GM18907 (cell line): ENCODE measurements around the gene FER.

Experiments used
- ATAC-seq: cut with Tn5 transposase; IDR thresholded peaks from one replicate; pipeline ENCODE4 v1.9.1; 2021; ENCODE audit warnings: mild to moderate bottlenecking, moderate library complexity; ENCODE audit not compliant: unreplicated experiment

Gene FER

GRCh38 chr5:109224276-109224882 is 476.7 kb downstream of the FER start:
- no peak for ATAC-seq

DNA sequence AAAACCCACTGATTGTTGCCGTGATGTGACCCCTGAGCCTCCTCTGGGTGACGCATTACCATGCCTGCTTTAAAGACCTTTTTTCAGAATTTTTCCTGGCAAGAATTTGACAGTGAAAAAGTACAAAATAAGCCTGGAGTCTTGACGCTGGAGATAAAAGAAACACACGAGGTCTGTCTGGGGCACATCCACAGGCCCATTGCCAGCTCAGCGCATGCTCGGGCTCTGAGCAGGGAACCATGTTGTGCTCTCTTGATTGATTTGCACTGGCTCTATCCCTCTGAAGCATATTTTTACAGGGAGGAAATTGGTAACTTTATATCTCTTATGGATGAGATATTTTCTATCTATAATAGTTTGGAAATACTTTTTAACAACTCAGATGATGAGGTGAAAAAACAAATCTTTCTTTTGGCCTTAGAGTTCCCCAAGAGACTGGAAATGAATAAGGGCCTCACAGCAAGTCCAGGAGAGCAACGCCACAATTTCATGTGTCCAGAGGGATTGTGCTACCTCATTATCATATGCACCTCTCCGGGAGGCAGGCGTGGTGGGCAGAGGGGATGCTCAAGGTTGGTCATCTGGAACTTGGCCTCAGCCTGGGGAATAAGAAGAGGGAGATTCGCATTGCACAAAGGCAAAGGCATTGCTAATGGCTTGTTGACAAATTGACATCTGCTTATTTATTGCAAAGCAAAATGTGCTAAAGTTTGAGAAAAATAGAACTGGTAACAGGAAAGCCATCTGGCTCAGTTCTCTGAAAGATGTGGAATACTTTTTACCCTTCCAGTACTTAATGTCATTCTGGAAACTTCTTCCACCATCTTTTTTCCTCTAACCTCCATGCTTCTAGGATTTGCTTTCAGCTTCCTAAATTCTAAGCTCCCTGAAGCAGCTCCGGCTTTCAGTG is 478.3 kb downstream of the FER start:
- ATAC-seq: no peak

DNA sequence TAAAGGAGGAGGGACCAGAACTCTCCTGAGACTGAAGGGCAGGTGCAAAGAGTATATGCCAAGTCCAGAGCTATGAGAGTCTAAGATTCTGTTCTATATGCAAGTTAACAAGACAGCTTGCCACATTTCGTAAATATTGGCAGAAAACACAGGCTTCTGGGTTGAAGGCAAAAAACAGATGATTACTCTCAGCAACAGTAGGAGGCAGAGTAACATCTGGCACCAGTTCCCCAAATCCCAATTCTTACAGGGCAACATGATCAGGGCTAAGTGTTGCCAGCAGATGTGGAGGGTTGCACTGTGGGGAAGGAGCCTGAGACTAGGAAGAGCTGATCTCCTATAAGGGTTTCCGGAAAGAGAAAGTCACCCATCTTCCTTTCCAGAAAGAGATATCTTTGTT is 482.7 kb downstream of the FER start:
- no peak for ATAC-seq

DNA sequence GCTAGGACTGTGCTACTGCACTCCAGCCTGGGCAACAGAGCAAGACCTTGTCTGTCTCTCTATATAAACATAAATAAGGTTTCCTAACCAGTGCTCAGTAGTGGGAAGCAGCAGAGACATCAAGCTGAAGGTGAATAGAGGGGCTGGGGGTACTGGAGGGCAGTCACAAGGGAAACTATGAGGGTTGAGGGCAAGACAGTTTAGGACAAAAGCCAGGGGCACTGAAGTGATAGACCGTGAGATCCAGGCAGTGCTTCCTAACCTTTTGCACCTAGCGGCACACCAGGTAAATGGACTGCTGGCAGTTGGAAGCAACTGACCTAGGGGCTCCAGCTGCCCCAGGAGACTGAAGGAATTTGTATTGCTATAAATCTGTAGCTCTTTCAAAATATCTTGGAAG is 483.6 kb downstream of the FER start:
- no peak for ATAC-seq

DNA sequence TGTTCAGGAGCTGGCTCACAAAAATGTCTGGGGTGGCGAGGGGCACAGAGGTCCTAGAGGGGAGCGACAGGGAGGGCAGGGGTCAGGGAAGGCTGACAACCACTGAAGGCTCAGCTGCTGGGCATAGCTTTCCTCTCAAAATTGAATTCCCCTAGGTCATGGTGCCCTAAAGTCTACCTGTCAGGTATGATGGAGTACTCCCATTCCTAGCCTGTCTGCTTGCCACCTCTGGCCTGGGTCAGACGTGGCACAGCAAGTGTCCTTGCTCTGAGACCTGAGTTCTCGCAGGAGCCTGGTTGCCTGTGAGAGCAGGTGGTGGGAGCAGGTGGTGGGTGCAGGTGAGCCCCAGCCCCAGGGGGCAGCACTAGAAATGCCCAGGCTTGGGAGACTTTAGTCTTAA is 486.7 kb downstream of the FER start:
- ATAC-seq: no peak

DNA sequence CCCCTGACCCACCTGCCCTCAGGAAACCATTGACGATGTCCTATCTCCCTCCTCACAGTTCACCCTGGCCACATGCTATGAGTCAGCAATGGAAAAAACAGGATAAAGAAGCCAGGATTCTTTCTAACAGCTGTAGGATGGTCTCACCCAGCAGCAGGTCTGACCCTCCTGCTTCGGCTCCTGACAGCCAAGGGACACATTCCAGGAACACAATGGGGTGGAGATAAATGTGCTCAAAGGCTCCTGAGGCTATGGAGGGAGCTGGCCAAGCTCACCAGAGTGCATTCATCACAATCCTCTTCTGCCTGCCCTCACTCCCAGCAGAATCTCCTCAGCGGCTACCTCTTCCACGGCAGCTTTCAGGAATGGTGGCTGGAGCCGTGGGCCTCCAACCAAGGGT is 491.8 kb downstream of the FER start:
- no peak for ATAC-seq

- ATAC-seq: no peak
Observed at GRCh38 chr5:109242518-109242917, 494.8 kb downstream of the FER start.

- ATAC-seq: no peak
Observed at GRCh38 chr5:109246395-109246794, 498.7 kb downstream of the FER start.
